Medulla oblongata (tissue), 1 donor: ENCODE measurements around the gene ZIC1.
A peak's percentile ranks its signal among the peaks of the same experiment; 100 is the strongest.

Experiments
- DNase-seq: peaks from one replicate; pipeline ENCODE4 v3.0.0-alpha.2; 2015; ENCODE audit errors: extremely low spot score

ZIC1 gene

GRCh38 chr3:147422601-147423536 is 13.7 kb downstream of the ZIC1 start:
- DNase-seq, result peak; percentile 30

- DNase-seq, result no peak
These were observed 14.3 kb downstream of the ZIC1 start for GRCh38 chr3:147423537-147423797.

GRCh38 chr3:147423798-147424580 is 14.8 kb downstream of the ZIC1 start:
- peak; percentile 22 for DNase-seq

GRCh38 chr3:147424581-147425387 is 15.6 kb downstream of the ZIC1 start:
- no peak for DNase-seq

DNA sequence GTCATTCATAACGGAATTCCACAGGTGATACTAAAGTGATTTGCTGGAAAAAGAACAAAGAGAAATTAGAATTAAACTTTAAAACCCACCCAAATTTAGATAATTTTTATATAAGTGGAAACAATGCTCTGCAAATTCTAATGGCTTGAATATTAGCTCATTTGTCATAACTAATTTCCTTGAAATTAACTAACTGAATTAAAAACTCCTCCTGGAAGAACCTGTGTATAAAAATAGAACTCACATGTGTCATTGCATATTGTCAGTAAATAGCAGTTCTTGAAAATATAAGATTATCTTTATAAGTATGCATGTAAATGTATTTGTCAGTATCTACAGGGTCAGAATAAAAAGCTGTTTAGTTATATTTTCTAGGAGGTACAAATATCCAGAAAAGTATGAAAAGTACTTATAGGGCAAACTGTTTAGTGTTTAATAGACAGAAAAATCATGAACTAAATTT is 16.3 kb downstream of the ZIC1 start:
- no peak for DNase-seq

GRCh38 chr3:147426931-147427330 is 17.8 kb downstream of the ZIC1 start:
- no peak for DNase-seq

DNA sequence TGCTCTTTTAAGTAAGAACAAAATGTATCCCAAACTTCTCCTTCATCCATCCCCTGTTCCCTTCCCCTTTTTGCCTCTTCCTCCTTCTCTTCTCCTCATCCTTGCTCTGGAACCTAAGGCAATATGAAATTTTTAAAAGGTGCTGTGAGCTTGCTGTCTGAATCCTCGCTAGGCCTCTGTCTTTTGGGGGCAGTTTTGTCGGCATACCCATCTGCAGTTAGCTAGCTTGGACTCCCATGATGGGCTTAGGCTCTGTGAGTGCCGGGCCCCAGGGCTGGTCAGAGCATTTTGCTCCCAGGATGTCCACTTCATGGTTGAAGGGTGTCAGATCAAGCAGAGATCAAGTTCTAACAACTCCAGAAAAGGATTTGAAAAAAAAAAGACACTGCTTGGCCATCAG is 18.6 kb downstream of the ZIC1 start:
- DNase-seq, result peak; percentile 21

DNA sequence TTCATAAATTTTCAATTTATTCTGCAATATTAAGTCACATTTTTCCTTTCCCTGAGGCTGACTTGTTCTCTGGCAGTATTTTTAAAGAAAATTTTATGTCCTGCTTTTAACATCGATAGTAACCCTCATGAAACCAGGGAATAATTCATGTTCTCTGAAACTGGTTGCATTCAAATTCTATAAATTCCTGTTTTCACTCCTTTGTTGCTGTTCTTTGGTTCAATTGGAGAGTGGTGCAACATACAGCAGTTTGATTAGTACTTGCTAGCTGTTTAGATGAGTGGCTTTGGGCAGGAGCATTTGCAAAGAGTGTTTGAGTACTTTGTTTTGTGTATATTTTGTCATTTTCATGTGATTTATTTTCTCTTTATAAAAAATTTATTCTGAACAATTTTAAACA is 19.2 kb downstream of the ZIC1 start:
- peak; percentile 8 for DNase-seq

DNA sequence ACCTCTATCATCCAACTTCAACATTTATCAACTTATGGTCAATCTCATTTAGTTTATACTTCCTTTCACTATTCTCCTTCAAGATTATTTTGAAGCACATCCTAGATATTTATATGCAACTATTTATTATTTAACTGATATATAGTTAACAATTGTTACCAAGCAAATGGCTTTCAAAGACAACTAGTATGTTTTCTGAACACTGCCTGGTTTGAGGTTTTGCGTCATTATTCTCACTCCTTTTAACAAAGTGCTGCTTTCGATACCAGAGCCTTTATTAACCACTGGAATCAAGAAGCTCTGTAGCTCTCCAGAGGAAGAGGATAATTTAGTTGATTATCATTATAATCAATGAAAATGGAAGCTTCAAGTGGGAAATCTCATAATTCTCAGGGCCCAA is 19.6 kb downstream of the ZIC1 start:
- no peak for DNase-seq

- DNase-seq, result no peak
These were observed 22.6 kb downstream of the ZIC1 start for GRCh38 chr3:147431751-147432150.

DNA sequence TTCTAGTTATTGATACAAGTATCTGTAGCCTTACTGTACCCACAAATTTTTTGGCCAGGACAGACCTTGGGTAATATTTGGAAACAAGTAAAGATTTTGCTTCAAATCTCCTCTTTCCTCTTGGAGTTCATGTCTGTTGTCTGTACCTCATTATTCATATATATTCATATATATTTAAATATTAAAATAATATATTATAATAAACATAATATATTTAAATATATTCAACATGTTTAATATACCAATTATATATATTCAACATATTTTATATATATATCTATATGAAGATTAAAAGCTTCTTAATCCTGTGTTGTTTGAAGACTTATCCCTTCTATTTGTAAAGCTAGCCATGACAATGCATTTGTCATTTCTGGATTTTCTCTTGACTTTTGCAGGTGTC is 38.1 kb downstream of the ZIC1 start:
- no peak for DNase-seq

DNA sequence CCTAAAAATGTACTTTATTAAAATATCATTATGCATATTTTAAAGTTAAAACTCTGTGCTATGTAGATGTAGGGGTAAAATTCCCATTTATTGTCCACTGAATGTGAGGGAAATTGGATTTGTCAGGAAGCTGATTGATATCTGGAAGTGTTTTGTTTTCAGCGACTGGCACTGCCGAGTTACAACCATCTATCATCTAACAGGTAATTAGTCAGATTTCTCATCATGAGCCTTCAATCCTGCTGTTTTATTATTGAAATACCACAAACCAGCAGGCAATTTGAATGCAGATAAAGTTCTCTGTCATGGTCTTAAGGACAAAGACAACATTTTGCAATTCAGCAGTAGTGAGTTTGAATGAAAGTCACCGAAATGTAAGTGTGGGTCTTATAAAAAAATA is 40.5 kb downstream of the ZIC1 start:
- DNase-seq, result no peak

- DNase-seq, result no peak
These were observed 50.0 kb downstream of the ZIC1 start for GRCh38 chr3:147458995-147459704.

DNA sequence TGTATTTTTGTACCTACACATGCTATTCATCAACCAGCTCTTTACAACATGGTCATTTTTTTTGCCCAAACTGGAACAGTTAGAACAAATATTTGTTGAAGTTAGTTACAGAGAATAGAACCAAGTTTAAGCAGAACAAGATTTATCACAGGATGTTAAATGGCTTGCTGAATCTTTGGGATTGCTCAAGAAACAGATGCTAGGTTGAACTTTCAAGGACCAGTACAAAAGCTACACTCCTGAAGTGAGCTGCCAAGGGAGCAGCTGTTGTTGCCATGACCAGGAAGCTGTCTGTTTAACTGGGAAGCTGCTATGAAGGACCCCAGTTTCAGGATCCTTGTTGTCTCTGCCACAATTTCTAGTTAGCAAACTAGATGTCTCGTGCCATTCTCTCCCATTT is 53.7 kb downstream of the ZIC1 start:
- DNase-seq, result no peak
